ENCODE data around the gene NIF3L1.

Gene NIF3L1, protein sequence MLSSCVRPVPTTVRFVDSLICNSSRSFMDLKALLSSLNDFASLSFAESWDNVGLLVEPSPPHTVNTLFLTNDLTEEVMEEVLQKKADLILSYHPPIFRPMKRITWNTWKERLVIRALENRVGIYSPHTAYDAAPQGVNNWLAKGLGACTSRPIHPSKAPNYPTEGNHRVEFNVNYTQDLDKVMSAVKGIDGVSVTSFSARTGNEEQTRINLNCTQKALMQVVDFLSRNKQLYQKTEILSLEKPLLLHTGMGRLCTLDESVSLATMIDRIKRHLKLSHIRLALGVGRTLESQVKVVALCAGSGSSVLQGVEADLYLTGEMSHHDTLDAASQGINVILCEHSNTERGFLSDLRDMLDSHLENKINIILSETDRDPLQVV

DNA sequence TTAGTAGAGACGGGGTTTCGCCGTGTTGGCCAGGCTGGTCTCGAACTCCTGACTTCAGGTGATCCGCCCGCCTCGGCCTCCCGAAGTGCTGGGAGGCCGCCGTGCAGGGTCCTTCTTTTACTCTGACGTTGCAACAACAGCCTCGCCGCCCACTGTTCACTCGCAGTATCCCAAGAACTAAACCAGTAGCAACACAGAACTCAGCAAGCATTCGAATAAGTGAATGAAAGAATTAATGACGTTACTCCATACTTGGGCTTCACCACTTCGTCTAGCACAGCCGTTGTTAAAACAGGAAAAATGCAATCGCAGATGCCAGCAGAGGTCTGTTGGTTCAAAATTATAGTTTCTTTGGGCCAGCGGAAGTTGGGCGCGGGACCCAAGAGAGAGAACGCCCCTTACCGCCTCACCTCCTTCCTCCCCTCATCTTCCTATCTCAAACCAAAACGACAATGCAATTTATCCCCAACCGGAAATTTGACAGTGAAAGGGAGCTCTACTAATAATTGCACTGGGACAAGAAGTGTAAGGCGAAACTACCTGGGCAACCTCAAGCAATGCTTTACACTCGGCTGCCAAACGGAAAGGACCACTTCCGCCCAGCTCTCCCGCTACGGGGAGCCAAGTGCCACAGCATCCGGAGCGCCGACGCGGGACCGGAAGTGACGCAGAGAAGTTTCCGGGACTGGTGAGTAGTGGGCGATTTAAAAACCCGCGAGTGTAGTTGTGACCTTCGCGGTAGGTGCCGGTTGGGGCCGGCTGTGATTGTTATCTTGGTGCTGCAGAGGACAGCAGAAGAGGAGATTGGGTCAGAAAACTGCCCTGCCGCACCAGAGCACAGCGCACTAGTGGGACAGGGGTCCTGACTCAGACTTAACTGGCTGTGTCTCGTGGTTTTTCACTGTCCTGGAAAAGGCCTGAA lies at the start of gene NIF3L1, which contains the start of gene PPIL3:
TSS of gene NIF3L1 (plus strand) at position 668 of the 922 bp plus-strand sequence. CDS start 2,573 bp downstream, outside the sequence.
TSS of gene PPIL3 (minus strand) at position 374 of the 922 bp plus-strand sequence. CDS start 1,462 bp downstream, outside the sequence.
- peak; percentile 90 for DNase-seq (ENCODE audit: low spot score)

DNA sequence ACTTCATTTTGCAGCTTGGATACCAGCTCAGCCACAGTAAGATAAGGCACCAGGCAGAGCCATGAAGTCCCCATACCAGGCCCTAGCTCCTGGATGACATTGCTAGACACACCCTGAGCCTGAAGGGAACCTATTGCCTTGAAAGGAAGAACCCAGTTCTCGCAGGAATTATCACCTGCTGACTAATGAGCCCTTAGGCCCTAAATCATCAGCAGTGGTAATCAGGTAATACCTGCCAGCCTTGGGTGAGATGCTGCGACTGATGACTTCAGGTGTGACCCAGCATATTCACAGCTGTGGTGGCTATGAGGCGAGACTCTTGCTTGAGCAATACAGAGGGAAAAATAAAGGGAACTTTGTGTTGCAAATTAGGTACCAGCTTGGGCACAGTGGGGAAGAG lies 49.7 kb upstream of the NIF3L1 start:
- no peak for DNase-seq (ENCODE audit: low spot score)

DNA sequence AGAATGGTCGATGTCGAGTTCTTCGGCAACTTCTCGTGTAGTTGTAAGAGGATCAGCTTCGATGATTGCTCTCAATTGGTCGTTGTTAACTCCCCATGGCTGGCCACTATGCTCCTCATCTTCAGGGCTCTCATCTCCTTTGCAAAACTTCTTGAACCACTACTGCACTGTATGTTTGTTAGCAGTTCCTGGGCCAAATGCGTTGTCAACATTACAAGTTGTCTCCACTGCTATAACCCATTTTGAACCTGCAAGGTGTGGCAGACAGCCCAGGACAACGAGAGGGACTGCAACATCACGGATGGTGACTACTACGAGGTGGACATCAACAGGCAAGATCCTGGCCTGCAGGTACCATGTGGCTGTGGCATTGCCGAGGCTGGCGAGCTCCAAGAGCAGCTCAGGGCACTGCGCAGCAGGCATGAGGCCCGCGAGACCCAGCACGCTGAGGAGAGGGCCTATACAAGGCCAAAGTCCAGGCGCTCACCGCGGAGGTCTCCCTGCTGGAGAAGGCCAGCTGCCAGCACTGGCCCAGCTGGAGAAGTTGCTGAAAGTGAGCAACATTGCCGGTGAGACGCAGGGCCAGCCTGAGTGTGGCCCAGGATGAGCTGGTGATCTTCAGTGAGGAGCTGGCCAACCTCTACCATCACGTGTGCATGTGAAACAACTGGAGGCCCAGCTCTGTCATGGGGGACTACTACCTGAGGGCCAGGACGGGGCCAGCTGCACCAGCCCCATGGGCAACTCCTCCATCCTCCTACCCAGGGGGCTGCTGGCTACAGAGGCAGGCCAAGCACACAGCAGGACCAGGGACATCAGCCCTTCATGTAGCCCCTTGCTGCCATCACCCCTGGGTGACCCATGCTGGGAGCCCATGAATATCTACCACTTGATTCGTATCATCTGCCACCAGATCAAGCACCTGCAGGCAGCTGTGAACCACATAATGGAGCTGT lies 44.9 kb upstream of the NIF3L1 start:
- no peak for DNase-seq (ENCODE audit: low spot score)

DNA sequence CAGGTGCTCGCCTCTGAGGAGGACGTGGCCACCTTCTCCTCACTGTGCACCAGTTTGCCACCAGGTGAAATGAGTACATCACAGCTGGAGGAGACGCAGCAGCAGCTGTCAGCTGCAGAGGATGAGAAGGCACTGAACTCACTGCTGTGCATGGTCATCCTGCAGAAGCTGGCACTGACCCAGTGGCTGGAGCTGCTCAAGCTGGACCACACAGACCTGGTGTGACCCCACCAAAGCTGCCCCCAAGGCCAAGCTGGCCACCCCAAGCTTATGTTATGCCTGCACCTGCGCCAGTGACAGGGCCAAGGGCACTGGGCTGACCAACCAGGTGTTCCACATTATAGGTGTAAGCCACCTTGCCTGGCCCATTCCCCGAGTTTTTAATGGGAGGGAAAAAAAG lies 44.0 kb upstream of the NIF3L1 start:
- DNase-seq (ENCODE audit: low spot score) = no peak

DNA sequence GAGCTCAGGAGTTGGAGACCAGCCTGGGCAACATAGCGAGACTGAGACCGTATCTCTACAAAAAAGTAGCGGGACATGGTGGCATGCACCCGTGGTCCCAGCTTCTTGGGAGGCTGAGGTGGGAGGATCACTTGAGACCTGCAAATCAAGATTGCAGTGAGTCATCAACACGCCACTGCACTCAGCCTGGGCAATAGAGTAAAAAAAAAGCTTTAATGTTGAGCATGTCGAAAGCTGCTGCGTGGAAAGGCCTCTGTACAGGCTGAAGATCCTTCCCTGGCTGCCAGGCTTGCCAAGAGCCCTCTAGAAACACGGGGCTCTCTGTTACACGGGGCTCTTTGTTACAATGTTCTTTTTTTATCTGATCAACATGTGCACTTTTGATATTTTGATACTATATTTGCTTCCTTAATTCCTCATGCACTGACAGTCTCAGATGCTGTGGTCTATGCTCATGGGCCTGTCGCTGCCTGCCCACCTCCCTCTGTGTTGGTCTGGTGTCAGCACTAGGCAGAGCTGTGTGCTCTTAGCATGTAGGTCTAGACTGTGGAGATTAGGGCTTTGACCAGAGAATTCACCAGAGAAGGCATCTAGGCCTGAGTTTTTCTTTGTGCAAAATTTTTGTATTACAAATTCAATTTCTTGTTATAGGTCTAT lies 43.4 kb upstream of the NIF3L1 start:
- DNase-seq (ENCODE audit: low spot score) = no peak

DNA sequence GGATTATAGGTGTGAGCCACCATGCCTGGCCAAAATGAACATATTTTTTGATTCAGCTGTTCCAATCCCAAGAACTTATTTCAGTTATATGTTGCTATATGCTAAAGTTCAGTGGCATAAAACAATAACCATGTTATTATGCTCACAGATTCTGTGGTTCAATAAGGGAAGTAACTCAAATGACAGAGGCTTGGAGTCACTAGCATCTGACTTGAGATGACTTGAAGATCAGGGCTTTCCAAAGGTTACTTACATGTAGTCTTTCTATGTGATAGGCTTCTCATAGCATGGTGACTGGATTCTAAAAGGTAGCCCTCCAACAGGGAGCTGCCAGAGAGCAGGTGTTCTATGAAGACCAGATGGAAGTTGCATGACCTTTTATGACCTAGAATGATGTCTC lies 41.9 kb upstream of the NIF3L1 start:
- DNase-seq (ENCODE audit: low spot score) = no peak

DNA sequence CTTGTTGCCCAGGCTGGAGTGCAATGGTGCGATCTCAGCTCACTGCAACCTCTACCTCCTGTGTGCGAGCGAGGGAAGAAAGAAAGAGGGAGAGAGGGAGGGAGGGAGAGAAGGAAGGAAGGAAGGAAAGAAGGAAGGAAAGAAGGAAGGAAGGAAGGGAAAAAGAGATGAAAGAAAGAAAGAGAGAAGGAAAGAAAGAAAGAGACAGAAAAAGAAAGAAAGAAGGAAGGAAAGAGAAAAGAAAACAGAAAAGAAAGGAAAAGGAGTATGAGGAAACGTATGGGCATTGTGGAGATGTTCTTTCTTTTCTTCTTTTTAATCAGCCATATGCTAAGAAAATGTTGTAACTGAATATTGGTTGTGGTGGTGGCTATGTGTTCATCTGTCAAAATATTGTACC lies 41.2 kb upstream of the NIF3L1 start:
- DNase-seq (ENCODE audit: low spot score) = no peak

DNA sequence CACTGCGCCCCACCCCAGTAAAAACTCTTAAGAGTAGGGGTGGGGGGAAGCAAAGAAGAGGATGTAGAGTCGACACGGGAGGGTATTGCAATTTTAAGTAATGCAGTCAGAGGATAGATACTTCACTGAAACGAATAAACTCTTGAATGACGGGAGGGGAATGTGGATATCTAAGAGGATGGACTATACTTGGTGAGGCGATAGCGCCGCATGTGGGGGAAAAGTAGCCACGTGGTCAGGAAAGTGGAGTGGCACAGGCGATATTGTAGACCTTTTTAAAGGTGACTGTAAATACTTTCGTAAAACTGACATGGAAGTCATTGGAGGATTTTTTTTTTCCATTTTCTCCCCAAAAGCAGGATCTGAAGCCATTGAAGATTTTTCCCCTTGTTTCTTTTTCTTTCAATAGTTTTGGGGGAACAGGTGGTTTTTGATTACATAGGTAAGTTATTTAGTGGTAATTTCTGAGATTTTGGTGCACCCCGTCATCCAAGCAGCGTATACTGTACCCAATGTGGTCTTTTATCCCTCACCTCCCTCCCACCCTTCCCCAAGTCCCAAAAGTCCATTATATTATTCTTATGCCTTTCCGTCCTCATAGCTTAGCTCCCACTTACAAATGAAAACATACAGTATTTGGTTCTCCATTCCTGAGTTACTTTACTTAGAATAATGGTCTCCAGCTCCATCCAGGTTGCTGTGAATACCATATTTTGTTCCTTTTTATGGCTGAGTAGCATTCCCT lies 38.5 kb upstream of the NIF3L1 start:
- no peak for DNase-seq (ENCODE audit: low spot score)

DNA sequence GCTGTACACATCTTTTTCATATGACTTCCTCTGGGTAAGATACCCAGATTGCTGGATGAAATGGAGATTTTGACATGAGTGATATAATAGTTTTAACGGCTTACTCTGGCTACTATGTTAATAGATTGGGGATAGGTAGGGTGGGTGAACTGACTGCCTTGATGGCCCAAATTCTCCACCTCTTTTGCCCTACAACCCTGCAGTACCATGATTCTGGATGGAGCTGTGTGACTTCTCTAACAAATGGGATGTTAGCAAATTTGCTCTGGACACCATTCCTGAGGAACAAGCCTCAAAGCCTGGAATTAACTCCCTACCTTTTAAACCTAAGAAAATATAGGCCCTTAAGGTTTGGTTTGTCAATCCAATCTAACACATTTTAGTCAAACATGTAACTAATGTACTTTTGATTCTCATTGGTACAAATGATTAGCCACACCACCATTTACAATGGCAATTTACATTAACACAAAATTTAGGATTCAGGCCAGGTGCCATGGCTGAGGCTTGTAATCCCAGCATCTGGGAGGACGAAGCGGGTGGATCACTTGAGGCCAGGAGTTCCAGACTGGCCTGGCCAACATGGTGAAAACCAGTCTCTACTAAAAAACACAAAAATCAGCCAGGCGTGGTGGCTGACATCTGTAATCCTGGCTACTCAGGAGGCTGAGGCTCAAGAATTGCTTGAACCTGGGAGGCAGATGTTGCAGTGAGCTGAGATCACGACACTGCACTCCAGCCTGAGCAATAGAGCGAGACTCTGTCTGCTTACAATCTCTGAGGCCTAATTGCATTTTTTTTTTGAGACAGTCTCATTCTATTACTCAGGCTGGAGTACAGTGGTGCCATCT lies 37.5 kb upstream of the NIF3L1 start:
- DNase-seq (ENCODE audit: low spot score) = no peak

DNA sequence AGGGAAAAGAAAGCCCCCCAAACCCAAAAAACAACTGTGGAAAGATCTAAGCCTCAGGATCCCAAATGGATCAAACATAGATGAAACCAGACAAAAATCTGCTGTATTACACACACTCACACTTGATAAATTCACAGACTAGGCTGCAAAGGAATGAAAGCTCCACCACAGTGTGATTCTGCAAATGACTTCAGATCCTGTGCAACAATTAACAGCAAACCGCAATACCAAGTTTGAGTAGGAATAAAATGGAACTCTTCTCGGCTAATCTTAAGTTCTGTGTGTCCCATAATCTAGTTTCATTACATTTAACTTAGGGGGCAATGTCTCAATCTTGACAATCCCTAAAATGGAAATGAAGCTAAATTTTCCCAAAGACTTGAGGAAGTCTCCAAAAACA lies 36.6 kb upstream of the NIF3L1 start:
- DNase-seq (ENCODE audit: low spot score) = no peak

DNA sequence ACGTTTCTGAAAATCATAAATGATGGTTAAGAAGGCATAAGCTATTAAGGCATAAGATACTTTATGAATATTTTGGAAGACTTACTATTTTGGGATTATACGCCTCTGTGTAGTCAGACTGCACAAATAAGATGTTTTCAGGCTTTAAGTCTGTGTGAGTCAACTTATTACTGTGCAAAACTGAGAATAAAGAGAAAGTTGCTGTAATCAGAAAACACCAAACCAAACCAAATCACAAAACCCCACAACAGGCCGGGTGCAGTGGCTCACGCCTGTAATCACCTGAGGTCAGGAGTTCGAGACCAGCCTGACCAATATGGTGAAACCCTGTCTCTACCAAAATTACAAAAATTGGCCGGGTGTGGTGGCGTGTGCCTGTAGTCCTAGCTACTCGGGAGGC lies 32.4 kb upstream of the NIF3L1 start:
- DNase-seq (ENCODE audit: low spot score) = no peak

DNA sequence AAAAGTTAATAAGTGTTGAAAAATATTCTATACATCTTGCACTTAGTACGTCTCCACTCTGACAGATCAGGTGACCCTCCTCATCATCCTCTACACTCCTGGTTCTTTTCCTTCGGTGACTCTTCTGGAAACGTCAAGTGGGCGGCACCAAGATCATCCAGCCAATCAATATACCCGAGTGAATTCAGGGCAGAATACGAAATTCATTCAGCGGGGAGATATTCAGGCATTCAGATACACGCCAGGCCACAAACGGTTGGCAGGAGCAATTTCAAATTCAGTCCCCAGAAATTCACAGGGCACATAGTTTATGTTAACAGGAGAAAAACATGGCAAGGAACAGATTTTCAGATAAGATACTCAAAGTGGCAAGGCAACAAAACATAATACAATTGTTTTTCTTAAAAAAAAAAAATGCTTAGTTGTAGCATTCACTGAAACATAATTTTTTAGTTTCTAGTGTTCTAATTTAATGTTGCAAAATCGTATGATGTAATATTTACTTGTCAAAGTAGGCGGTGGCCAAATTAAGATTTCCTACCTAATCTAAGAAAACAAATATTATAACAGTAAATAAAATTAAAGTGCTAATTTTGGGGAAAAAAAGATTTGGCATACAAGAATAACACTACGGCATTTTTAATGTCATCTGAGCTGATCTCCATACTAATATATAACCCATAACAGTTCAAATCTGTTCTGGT lies 28.9 kb upstream of the NIF3L1 start:
- DNase-seq (ENCODE audit: low spot score) = no peak

DNA sequence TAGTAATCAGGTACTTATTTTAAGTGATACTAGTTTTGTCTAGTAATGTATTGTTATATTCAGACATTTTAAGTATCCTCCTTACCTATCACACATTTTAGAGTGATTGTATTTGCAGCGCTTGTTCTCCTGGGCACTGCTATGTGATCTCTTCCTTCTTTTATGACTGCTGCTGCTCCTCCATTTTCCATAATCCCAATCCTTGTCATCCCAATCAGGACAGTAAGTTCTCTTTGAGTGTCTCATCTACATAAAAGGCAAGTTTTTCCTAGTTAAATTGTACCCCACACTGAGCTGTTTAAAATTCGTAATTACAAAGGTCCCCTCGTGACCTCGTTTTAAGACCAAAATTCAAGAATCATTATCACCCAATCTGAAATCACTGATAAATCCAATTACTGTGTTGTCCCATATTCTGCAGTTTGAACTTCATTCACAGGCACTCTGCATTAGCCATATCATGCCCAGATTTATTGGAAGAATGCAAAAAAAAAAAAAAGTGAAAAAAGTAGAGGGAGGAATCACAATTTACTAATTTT lies 27.5 kb upstream of the NIF3L1 start:
- DNase-seq (ENCODE audit: low spot score) = no peak

DNA sequence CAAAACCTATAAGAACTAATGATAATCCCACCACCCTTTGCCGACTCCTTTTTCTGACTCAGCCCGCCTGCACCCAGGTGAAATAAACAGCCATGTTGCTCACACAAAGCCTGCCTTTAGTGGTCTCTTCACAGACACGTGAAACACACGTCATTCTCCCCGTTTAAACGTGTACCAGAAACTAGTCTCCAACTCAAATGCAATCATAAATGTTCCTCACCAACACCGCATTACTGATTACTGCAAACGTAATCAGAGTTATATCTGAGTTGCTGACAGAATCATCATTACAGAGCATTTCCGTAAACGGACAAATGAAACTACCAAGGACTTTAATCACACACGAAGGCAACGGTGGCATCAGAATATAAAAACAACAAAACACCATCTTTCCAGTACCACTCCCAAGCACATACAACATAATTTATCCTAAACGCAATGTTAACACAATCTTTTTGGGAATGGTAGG lies 26.6 kb upstream of the NIF3L1 start:
- no peak for DNase-seq (ENCODE audit: low spot score)

DNA sequence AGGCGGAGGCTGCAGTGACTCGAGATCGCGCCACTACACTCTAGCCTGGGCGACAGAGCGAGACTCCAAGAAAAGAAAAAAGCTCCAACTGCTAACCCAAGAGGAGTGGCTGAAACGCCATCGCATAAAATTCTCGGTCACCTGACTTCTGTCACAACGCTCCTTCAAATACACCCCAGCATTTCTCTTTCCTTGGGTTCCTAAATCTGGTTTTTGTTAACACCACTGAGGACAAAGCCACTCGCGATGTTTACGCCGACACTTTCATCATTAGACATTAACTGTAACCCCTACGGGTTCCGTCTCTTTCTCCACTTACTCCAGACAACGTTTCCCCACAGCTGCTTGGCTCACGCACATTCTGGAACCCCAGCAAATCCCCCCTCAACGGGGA lies 25.4 kb upstream of the NIF3L1 start:
- DNase-seq (ENCODE audit: low spot score) = no peak

DNA sequence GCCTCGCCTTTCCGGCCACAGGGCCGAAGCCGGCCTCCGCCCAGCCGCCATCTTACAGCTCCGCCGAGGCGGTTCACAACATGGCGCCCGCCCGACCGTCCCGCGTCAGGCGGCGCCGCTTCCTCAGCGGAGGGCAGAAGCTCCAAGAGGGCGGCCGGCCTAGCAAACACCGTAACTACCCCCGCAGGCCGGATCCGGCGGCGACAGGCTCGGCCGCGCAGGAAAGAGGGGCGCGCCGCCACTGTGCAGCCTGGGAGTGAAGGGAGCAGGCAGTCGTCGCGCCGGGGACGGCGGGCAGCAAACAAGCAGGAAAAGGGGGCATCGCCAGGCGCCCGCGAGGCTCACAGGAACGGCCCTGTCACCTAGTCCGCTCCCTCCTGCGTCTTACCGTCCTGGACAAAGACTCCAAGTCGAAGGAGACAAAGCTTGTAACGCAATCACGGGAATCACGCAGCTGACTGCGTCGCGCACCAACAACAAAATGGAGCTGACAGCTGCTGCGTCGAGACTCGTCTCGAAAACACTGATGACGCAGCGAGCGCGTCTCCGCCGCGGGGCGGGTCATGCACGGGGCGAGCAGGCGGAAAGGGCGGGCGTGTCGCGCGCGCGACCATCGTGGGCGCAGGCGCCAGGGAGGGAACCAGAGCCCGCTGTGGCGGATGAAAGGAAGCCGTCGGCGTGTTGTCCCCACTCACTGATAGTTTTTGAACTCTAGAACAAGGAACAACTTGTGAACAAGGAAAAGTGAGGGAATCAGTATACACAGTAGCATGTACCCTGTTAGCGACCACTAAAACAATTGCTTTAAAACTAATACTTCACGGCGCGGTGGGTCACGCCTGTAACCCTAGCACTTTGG lies 24.8 kb upstream of the NIF3L1 start, which contains the start of gene CLK1:
TSS of gene CLK1 (minus strand) at position 483 of the 859 bp plus-strand sequence. CDS start 2,796 bp downstream, outside the sequence.
- DNase-seq (ENCODE audit: low spot score) = peak; percentile 93

DNA sequence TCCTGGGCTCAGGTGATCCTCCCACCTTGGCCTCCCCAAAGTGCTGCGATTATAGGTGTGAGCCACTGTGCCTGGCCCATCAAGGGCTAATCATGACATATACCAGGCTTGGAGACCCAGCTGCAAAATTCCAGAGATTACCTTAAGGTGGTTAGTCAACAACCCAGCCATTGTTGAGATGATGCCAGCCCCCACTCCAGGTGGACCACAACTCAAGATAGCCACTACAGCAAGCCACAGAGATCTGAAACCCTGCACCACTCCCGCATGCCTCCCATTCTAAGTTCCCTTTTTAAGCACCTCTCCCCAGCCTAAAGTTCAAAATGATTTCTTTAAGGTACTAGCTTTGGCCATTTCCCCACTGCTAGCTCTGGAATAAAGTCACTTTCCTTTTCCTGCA lies 20.2 kb upstream of the NIF3L1 start:
- no peak for DNase-seq (ENCODE audit: low spot score)
